Activated CD4-positive, alpha-beta memory T cell treated with anti-CD3 and anti-CD28 coated beads for 36 hours (primary cell): ENCODE results near the gene LRRC74B. TPM values are rescaled to one million over a fixed set of nuclear protein-coding genes. Genes with fewer than 3 reads are reported as not detected.
"Not testable (repeated sequence)": the region's sequence is repeated elsewhere in the genome, so short reads cannot be mapped to it uniquely, and the experiment has no call there.

Source experiments
- CTCF ChIA-PET: fragments of 350-600 bp; sonication (Branson Sonifier 250); formaldehyde crosslinking; loops from one replicate; lab custom pipeline; 2021; ENCODE audit warnings: antibody characterized with exemption, inconsistent platforms; lab: Charles Lee
- POLR2A ChIA-PET: fragments of 350-600 bp; sonication (Branson Sonifier 250); formaldehyde crosslinking; loops from one replicate; lab custom pipeline; 2021; ENCODE audit warnings: antibody characterized with exemption; lab: Charles Lee
- DNase-seq: peaks from one replicate; pipeline ENCODE4 v3.0.0-alpha.2; 2020
- H3K27ac Mint-ChIP-seq: one replicate; pipeline ENCODE4 v1.8.0; 2021; ENCODE audit warnings: mixed read lengths
- H3K27me3 Mint-ChIP-seq: one replicate; pipeline ENCODE4 v1.8.0; 2021; ENCODE audit warnings: mixed read lengths
- H3K36me3 Mint-ChIP-seq: one replicate; pipeline ENCODE4 v1.8.0; 2021; ENCODE audit warnings: mixed read lengths
- H3K4me1 Mint-ChIP-seq: one replicate; pipeline ENCODE4 v1.8.0; 2021; ENCODE audit warnings: low read depth, mixed read lengths
- H3K4me3 Mint-ChIP-seq: one replicate; pipeline ENCODE4 v1.8.0; 2021; ENCODE audit warnings: mild to moderate bottlenecking, mixed read lengths
- H3K9me3 Mint-ChIP-seq: one replicate; pipeline ENCODE4 v1.8.0; 2021; ENCODE audit warnings: mixed read lengths
- intact Hi-C: fragments of 100-400 bp; cut with micrococcal nuclease; formaldehyde crosslinking; loops from one replicate; pipeline ENCODE4 v1.15.1; 2023
- total RNA-seq, 2 experiments: library from RNA; stranded (reverse); gene quantifications; one replicate each; pipeline ENCODE4 v1.2.3, GENCODE V29; 2021

LRRC74B gene
- total RNA-seq, 2 experiments from 2014 or later = not detected

- H3K36me3 Mint-ChIP-seq = no peaks in the 10 kb centered on the region
- CTCF ChIA-PET = no interaction called here
- H3K9me3 Mint-ChIP-seq = no peaks in the 10 kb centered on the region
- POLR2A ChIA-PET = no interaction called here
- H3K4me1 Mint-ChIP-seq = peaks cover 14% of the 10 kb centered on the region
- H3K27ac Mint-ChIP-seq = no peak overlapping the region
- peaks cover 32% of the 10 kb centered on the region for H3K27me3 Mint-ChIP-seq
- no peak for DNase-seq
- H3K4me3 Mint-ChIP-seq = no peak overlapping the region
- intact Hi-C loops = no loop called here
Observed at GRCh38 chr22:21029486-21030025, 16.2 kb upstream of the LRRC74B start.

- H3K9me3 Mint-ChIP-seq = no peaks in the 10 kb centered on the region
- peaks cover 12% of the 10 kb centered on the region for H3K4me1 Mint-ChIP-seq
- no peak overlapping the region for H3K27ac Mint-ChIP-seq
- H3K27me3 Mint-ChIP-seq = peaks cover 32% of the 10 kb centered on the region
- intact Hi-C loops = no loop called here
- H3K4me3 Mint-ChIP-seq = no peak overlapping the region
- H3K36me3 Mint-ChIP-seq = no peaks in the 10 kb centered on the region
- CTCF ChIA-PET = no interaction called here
- POLR2A ChIA-PET = no interaction called here
- DNase-seq = no peak
Observed at GRCh38 chr22:21030032-21030431, 15.7 kb upstream of the LRRC74B start.

DNA sequence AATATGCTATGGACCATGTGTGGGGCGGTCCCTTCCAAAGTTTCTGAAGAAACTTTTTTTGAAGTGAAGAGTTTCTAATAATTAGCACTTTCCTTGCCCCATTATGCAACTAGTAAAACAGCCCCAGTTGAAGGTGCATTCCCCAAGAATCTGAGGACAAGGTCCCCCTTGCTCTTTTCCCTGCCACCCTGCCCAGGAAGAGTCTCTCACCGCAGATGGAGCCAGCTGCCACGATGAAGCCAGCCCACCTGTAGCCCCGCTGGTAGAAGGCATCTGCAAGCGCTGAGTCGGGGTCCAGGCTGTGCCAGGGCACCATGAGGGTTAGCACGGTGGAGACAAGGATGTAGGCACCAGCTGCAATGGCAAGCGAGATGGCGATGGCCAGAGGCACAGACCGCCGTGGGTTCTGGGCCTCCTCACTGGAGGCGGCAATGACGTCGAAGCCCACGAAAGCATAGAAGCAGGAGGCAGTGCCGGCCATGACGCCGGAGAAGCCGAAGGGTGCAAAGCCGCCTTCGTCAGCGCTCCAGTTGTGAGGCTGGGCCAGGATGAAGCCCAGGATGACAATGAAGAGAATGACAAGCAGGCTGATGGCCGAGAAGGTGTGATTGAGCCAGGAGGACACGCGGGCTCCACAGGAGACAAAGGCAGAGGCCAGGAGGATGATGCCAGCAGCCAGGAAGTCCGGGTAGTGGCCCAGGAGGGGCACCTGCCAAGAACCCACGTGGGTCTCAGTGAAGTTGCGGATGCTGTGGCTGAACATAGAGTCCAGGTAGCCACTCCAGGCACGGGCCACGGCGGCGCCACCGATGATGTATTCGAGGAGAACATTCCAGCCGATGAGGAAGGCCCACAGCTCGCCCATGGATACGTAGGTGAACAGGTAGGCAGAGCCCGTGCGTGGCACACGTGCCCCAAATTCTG, 14.9 kb upstream of the LRRC74B start:
- no peak for DNase-seq
- POLR2A ChIA-PET = no interaction called here
- CTCF ChIA-PET = no interaction called here
- H3K27ac Mint-ChIP-seq = no peak overlapping the region
- H3K4me1 Mint-ChIP-seq = peaks cover 4% of the 10 kb centered on the region
- H3K27me3 Mint-ChIP-seq = peaks cover 32% of the 10 kb centered on the region
- H3K4me3 Mint-ChIP-seq = no peak overlapping the region
- H3K36me3 Mint-ChIP-seq = no peaks in the 10 kb centered on the region
- H3K9me3 Mint-ChIP-seq = no peaks in the 10 kb centered on the region
- intact Hi-C loops = no loop called here

GRCh38 chr22:21031545-21032036, 14.2 kb upstream of the LRRC74B start:
- POLR2A ChIA-PET = no interaction called here
- H3K36me3 Mint-ChIP-seq = no peaks in the 10 kb centered on the region
- no peak overlapping the region for H3K4me3 Mint-ChIP-seq
- H3K4me1 Mint-ChIP-seq = peaks cover 2% of the 10 kb centered on the region
- DNase-seq = no peak
- H3K27me3 Mint-ChIP-seq = peaks cover 32% of the 10 kb centered on the region
- intact Hi-C loops = no loop called here
- no peak overlapping the region for H3K27ac Mint-ChIP-seq
- H3K9me3 Mint-ChIP-seq = no peaks in the 10 kb centered on the region
- CTCF ChIA-PET = no interaction called here

DNA sequence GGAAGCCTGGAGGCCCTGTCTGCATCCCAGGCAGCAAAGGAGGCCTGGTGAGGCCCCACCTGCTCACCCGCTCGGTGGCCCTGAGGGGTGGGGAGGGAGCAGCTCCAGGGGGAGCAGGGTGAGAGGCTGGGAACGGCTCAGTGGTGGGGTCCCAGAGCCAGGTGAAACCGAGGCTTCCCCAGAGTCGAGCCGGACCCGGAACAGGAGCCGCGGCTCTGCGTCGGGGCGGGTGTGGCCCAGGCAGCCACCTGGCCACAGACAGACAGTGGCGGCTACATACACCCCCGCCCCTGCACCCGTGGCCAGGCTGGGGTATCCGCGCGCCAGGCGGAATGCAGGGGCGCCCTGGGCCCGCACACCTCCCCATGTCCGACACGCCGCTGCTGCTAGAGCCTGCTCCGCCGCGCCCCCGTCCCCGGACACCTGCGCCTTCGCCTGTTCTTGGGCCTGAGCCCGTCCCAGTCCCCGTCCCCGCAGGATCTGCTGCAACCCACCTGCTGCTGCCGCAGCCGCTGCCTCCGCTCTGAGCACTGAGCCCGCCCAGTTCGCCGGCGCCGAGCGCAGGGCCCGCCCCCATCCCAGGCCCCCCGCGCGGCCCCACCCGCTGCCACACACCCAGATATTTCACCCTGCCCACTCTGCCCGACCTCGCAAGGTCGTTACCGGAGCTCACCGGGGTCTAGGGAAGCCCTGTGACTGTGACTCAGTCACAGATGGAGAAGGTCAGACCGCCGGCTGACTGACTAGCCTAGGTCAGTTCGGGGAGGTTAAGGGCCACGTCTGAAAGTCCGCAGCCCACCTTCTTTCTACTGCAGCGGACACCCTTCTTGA, 13.5 kb upstream of the LRRC74B start, which contains the start of gene SLC7A4:
SLC7A4 (minus strand) TSS at position 525 of the 831 bp plus-strand sequence. CDS start 749 bp downstream, outside the sequence.
- no peak for DNase-seq
- POLR2A ChIA-PET = no interaction called here
- CTCF ChIA-PET = no interaction called here
- no peak within 1 kb of the TSS for H3K27ac Mint-ChIP-seq
- no peaks in the 10 kb centered on the region for H3K36me3 Mint-ChIP-seq
- H3K4me3 Mint-ChIP-seq = no peak within 1 kb of the TSS
- peaks cover 32% of the 10 kb centered on the region for H3K27me3 Mint-ChIP-seq
- intact Hi-C loops = no loop called here
- peaks cover 2% of the 10 kb centered on the region for H3K4me1 Mint-ChIP-seq
- no peaks in the 10 kb centered on the region for H3K9me3 Mint-ChIP-seq

DNA sequence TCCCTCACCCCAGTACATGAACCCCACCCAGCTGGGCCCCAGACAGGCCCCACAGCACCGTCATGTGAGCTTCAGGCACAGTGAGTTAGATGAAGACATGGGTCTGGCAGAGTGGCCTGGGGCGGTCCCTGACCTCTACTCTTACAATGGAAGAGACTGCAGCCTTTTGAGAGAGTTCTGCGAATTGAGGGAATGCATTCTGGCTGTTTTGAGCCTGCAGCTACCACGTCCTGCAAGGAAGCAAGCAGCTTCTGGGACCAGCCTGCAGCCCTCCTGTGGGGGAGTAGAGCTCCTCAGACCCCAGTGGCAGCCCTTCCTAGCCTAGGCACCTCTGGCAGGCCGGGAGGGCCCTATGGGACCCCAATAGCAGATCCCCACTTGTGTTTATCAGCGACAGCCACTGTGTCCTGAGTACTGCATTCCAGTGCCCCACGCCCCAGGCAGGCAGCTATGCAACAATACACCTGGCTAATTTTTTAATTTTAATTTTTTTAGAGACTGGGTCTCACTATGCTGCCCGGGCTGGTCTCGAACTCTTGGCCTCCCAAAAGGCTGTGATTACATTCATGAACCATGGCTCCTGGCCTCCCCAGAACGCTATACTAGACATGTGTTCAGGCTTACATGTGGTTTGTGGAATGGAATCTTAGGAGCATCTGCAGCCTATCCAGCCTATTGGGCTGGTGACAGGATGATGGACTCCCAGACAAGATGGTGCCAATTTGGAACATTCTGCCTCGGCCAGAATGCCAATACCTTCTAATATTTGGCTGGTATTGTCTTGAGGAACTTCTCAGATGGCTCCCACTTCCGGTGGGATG, 12.7 kb upstream of the LRRC74B start:
- no peak for DNase-seq
- Mint-ChIP-seq H3K27ac (no peak overlapping the region), H3K36me3 (no peaks in the 10 kb centered on the region), H3K4me3 (no peak overlapping the region), H3K27me3 (peaks cover 32% of the 10 kb centered on the region), H3K4me1 (peaks cover 2% of the 10 kb centered on the region), H3K9me3 (no peaks in the 10 kb centered on the region)
- intact Hi-C loops = no loop called here
- ChIA-PET POLR2A (no interaction called here), CTCF (no interaction called here)

GRCh38 chr22:21033895-21034294, 11.9 kb upstream of the LRRC74B start:
- Mint-ChIP-seq H3K4me1 (peaks cover 2% of the 10 kb centered on the region), H3K4me3 (no peak overlapping the region), H3K27ac (no peak overlapping the region), H3K36me3 (no peaks in the 10 kb centered on the region), H3K27me3 (peaks cover 35% of the 10 kb centered on the region), H3K9me3 (no peaks in the 10 kb centered on the region)
- DNase-seq = no peak
- CTCF ChIA-PET = interaction anchor here (0.7 kb wide), 1 partner anchor 68 kb away, joined by 3 read pairs; no protein-coding TSS in a partner anchor
- POLR2A ChIA-PET = no interaction called here
- intact Hi-C loops = no loop called here

- Mint-ChIP-seq H3K9me3 (no peaks in the 10 kb centered on the region), H3K27me3 (peaks cover 25% of the 10 kb centered on the region), H3K27ac (no peak overlapping the region), H3K4me1 (peaks cover 2% of the 10 kb centered on the region), H3K4me3 (no peak overlapping the region), H3K36me3 (no peaks in the 10 kb centered on the region)
- ChIA-PET CTCF (no interaction called here), POLR2A (no interaction called here)
- intact Hi-C loops = no loop called here
- no peak for DNase-seq
Observed at GRCh38 chr22:21034989-21035388, 10.8 kb upstream of the LRRC74B start.

DNA sequence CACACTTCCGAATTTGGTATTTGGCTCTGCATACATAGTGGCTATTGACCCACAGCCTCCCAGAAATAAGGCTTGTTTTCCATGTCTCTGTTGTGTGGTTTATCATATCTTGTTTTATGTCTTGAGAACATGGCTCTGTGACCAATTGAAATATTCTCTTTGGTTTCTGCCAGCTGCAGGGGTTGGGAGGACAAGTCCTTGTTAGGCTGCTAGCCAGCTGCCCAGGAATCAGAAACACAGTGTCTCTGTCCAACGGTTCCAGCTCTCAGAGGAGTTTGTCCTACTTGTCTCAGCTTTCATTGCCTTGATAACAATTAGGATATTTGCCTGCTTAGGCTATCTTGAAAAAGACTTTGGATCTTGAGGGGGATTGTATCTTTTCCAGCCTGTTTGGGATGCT, 7.3 kb upstream of the LRRC74B start:
- no peak for DNase-seq

DNA sequence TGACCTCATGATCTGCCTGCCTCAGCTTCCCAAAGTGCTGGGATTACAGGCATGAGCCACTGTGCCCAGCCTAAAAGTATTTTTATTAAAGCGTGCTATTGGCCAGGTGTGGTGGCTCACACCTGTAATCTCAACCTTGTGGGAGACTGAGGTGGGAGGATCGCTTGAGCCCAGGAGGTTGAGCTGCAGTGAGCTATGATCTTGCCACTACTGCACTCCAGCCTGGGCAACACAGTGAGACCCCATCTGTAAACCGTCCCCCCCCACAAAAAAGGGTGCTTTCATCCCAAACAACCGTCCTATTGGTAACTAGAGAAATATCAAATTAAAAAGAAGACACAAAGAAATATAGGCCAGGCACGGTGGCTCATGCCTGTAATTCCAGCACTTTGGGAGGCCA, 6.6 kb upstream of the LRRC74B start:
- H3K4me1 Mint-ChIP-seq, intact Hi-C loops, H3K36me3 Mint-ChIP-seq, H3K27me3 Mint-ChIP-seq, H3K9me3 Mint-ChIP-seq, POLR2A ChIA-PET, H3K4me3 Mint-ChIP-seq, H3K27ac Mint-ChIP-seq, DNase-seq: not testable (repeated sequence)
- CTCF ChIA-PET = interaction anchor here (1.1 kb wide), 1 partner anchor 64 kb away, joined by 3 read pairs; no protein-coding TSS in a partner anchor

More for the DNA sequence above, 7.3 kb upstream of the LRRC74B start:
- CTCF ChIA-PET = no interaction called here
- Mint-ChIP-seq H3K36me3 (no peaks in the 10 kb centered on the region), H3K27ac (no peak overlapping the region), H3K4me1 (peaks cover 3% of the 10 kb centered on the region), H3K9me3 (no peaks in the 10 kb centered on the region), H3K4me3 (no peak overlapping the region), H3K27me3 (peaks cover 8% of the 10 kb centered on the region)
- POLR2A ChIA-PET = no interaction called here
- intact Hi-C loops = no loop called here

DNA sequence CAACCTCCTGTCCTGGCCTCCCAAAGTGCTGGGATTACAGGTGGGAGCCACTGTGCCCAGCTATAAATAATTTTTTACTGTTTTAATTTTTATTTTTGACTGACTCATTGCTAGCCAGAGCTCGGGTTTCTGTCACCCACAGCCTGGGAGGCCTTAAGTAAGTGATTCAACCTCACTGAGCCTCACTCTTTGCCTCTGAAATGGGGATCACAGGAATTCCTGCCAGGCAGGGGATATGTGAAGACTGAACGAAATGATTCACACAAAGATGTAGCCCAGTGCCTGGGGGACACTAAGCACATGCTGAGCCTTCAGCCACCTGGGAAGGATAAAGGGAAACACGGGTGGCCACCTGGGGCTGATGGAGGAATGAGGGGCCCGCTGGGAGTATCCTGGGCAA, 3.8 kb upstream of the LRRC74B start:
- Mint-ChIP-seq H3K9me3 (no peaks in the 10 kb centered on the region), H3K27ac (no peak overlapping the region), H3K27me3 (peaks cover 17% of the 10 kb centered on the region), H3K4me1 (peaks cover 21% of the 10 kb centered on the region), H3K4me3 (no peak overlapping the region), H3K36me3 (no peaks in the 10 kb centered on the region)
- DNase-seq = no peak
- CTCF ChIA-PET = interaction anchor here (0.5 to 1.5 kb wide), 3 partner anchors 61 to 171 kb away, joined by 3 to 4 read pairs (median 3); no protein-coding TSS in a partner anchor
- POLR2A ChIA-PET = no interaction called here
- intact Hi-C loops = no loop called here
